NB4 (cell line): ENCODE results near the gene WFDC9.

Source experiments
- CTCF ChIP-seq: IDR thresholded peaks from one replicate; pipeline ENCODE4 v1.5.1; 2012; ENCODE audit warnings: low read depth, low read length
- MAX ChIP-seq: IDR thresholded peaks from 2 replicates; pipeline ENCODE4 v1.6.1; 2011; ENCODE audit warnings: low read depth, low read length
- MYC ChIP-seq: IDR thresholded peaks from 2 replicates; pipeline ENCODE4 v1.6.1; 2011; ENCODE audit warnings: low read depth, low read length
- POLR2A ChIP-seq: IDR thresholded peaks from 2 replicates; pipeline ENCODE4 v1.6.1; 2011; ENCODE audit warnings: mild to moderate bottlenecking; ENCODE audit not compliant: insufficient read length; ENCODE audit errors: extremely low read depth

DNA sequence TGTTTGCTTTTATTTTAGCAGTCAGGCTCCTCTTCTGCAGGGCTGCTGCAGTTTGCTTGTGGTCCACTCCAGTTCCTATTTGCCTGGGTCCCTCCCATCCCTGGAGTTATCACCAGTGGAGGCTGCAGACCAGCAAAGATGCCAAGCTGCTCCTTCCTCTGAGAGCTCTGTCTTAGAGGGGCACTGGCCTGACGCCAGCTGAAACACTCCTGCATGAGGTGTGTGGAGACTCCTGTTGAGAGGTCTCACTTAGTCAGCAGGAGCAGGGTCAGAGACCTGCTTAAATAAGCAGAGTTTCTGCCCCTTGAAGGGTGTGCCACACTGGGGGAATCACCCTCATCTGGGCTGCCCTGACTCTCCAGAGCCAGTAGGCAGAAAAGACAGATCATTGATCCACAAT is 35.8 kb downstream of the WFDC9 start:
- TF ChIP-seq CTCF: no peak
- no peak for TF ChIP-seq MYC
- no peak for TF ChIP-seq POLR2A
- TF ChIP-seq MAX: no peak
